ENCODE results near the gene SHISAL1.
"Not testable (repeated sequence)": the region's sequence is repeated elsewhere in the genome, so short reads cannot be mapped to it uniquely, and the experiment has no call there.

SHISAL1 gene

DNA sequence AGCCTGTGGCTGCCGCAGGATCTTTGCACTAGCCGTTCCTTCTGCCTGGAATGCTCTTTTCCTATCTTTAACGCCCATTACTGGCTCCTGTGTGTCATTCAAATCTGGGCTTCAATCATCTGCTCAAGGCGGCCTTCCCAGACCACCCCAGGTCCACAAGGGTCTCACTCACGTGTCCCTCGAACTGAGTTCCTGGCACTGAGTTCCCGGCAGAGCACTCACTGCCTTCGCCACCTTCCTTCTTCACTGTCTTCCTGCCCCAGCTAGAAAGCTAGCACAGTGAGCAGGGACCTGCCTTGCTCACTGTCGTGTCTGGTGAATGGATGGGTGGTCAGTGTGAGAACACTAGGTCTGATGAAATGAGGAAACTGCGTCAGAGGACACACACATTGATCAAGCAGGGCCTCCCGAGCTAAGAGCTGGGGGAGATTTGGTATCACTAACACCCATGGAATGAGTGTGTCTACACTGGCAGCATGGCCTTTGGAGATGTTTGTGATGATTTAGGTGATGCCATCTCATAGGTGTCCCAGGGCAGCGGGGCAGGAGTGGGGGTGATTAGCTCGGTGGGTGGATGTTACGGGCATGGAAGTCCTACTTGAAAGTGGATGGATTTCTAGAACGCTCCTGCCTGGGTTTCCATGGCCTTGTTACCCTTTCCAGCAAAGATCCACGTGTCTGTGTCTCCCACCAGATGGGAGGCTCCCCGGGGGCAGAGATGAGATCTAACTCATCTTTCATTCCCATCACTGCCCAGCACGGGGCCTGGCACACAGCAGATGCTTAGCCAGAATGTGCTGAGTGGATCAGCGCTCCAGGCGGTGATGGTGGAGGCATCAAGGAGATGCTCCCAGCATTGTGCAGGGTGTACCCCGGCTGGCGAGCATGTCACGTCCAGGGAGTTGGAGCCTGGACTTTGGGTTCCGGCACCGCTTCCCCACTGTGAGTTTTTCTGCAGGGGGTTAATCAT lies 64.5 kb downstream of the SHISAL1 start:
- no peak for DNase-seq (ENCODE audit: low read depth)
- H3K4me3 ChIP-seq (ENCODE audit: low read depth, low read length): no peak overlapping the region

DNA sequence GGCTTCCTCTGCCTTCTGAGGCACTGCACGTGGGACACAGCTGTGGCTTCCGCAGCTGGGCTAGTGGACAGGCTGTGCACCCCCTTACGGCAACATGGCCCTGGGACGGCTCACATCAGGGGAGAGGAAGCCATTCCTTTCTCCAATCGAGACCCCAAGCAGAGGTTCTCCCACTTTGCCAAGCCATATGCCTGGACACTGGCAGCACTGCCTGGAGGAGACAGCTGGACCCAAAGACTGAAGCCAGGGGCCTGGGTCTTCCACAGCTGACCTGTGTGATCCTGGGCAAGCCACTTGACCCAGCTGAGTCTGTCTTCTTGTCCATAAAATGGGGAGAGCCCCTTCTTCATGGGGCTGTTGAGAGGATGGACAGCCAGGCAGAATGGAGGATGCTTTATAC lies 65.4 kb downstream of the SHISAL1 start:
- no peak for DNase-seq (ENCODE audit: low read depth)
- no peak overlapping the region for H3K4me3 ChIP-seq (ENCODE audit: low read depth, low read length)

DNA sequence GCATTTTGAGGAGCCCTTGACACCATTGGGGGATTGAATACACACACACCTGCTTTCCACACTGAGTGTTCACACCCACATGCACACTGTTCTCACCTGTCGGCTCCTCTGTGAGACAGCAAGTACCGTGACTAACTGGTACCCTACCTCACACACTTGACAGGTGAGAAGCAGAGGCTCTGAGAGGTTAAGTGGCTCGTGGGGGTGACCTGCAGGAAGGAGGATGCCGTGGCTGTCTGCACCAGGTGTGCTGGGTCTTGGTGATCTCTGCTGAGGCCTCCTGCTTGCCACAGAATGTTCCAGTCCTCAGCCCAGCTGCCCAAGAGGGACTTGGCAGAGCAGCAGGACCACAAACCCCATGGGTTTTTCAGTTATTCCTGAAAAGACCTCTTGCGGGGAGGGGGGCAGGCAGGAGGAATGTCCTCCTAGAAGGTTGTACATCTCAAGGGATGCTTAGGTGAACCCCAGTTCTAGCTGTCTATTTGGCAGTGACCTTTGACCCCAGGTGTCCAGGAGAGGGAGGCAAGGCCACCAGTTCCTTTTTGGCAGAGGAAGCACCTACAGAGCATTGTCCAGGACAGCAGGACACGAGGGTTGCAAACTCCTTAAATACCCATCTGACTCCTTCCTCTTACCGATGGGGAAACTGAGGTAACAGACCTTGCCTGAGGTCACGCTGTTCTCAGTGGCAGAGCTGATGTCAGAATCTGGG lies 66.0 kb downstream of the SHISAL1 start:
- DNase-seq (ENCODE audit: low read depth): no peak
- H3K4me3 ChIP-seq (ENCODE audit: low read depth, low read length): no peak overlapping the region

DNA sequence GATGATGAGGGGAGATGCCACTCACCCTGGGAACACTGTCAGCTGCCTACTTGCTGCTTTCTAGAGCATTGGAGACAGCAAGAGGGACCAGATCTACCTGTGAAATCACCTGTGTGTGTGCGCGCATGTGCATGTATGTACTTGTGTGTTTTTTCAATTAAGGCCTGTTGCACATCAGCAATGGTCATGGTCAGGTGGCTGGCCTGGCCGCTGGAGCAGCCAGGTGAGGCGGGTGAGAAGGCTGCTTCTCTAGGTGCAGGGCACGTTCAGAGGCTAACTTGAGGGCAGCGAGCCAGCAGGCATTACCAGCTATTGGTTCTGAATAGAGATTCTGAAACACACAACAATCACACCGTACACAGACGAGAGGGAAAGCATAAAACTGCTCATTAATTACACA lies 66.9 kb downstream of the SHISAL1 start:
- no peak for DNase-seq (ENCODE audit: low read depth)
- no peak overlapping the region for H3K4me3 ChIP-seq (ENCODE audit: low read depth, low read length)

DNA sequence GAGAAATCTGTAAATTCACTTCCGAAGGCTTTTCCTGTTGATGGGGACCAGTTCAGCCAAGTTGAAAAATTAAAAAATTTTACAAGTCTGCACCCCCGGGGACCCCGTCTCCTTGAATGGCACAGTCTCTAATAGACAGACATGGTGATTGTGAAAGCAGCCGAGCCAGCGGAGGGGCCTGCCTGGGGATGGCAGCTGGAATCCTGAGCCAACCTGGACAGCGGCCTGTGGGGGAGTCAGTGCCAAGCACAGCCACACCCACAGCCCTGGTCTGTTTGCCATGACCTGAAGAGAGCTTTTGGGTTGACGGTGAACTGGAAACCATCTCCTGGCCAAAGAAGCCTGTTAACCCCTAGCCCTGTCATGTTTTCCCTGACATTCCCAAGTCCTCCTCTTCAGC lies 67.3 kb downstream of the SHISAL1 start:
- DNase-seq (ENCODE audit: low read depth): no peak
- H3K4me3 ChIP-seq (ENCODE audit: low read depth, low read length): no peak overlapping the region

DNA sequence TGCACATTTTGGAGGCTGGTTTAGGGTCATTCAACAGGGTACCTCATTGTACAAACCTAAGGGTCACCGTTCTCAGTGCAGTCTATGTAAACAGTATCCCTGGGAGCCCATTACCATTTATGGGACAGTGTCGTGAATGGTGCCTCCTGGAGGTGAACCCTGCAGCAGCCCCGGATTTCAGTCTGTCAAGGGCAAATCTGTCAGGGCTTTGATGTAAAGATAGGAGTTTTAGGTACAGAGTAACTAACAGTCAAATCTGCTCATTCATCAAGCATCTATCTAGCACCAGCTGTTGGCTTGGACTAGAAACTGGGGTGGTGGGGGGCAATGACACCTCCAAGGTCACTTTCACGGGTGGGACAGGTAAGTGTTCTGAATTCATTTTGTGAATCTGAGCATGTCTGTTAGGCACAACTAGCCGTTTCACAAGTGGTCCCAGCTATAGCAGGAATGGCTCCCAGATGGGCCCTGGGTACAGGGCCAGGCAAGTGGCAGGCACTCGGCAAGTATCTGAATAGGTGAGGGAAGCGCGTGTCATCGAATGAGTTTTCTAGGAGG lies 68.4 kb downstream of the SHISAL1 start:
- DNase-seq (ENCODE audit: low read depth): no peak
- H3K4me3 ChIP-seq (ENCODE audit: low read depth, low read length): no peak overlapping the region

DNA sequence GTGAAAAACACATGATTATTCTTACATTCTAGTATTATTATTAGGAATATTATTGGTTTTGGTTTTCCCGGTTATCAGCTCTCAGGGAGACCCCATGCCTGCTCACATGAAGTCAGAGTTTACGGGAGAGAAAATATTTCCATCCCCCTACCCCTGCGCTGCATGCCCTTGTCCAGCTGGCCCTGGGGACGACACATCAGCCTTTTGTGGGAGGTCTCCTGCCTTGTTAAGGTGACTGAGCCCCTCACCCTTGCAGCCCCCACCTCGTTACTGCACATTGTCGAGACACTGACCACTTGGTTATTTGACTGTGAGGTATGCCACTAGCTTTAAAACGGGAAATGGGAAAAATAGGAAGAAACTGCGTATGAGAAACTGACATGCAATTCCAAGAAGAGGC lies 69.0 kb downstream of the SHISAL1 start:
- DNase-seq (ENCODE audit: low read depth): no peak
- H3K4me3 ChIP-seq (ENCODE audit: low read depth, low read length): no peak overlapping the region

DNA sequence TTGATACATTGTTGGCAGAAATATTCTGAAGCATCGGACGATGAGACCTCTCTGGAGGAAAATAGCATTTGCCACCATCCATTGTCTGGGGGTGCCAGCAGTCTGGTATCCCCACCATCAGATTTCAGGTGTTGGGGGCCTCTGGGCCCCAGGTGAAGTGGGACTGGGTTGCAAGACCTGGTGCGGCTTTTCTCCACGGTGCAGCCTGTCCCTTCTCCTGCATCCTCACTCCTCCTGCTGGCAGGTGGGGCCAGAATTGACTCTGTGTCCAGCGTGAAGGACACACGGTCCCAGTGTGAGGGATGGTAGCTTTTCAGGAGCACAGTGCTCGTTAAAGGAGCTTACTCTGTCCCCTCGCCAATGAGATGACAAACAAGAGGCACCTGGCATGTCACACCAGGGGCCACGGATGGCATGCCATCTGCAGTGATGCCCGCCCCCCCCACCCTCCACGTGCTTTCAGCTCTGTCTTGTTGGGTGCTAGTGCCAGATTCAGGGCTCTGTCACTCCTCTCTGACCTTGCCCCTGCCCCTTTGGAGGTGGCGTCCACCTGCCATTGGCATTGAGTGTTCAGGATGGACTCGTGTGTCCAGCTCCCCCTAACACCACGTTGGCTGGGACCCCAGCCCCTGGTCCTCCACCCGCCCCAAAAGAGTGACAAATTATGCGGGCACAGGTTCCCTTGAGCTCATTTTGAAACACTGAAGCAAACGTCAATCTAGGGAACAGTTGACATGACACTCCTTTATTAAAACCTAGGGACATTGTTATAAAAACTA lies 69.6 kb downstream of the SHISAL1 start:
- DNase-seq (ENCODE audit: low read depth): no peak
- H3K4me3 ChIP-seq (ENCODE audit: low read depth, low read length): no peak overlapping the region

DNA sequence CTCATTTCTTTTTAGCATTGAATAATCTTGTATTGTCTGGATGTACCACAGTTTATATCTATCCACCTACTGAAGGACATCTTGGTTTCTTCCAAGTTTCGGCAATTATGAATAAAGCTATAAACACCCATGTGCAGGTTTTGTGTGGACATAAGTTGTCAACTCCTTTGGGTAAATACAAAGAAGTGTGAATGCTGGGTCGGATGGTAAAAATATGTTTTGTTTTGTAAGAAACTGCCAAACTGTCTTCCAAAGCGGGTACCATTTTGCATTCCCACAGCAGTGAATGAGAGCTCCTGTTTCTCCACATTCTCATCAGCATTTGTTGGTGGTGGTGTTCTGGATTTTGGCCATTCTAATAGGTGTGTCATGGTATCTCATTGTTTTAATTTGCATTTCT lies 71.6 kb downstream of the SHISAL1 start:
- not testable (repeated sequence) for H3K4me3 ChIP-seq (ENCODE audit: low read depth, low read length); DNase-seq (ENCODE audit: low read depth)

DNA sequence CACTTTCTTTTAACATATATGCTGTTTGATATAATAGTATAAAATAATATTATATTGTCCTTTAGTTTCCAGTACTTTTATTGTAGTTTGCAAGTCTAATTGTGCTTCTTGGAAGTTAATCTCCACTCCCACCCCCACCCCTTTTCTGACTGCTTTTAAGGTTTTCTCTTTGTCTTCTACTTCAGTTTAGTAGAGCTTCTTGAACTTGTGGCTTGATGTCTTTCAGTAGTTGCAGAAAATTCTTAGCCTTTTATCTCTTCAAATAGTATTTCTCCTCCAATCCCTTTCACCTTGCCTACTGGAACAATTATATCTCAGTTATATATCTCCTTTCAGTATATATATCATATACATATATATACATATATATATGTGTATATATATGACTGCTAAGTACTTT lies 75.5 kb downstream of the SHISAL1 start:
- no peak overlapping the region for H3K4me3 ChIP-seq (ENCODE audit: low read depth, low read length)
- DNase-seq (ENCODE audit: low read depth): no peak

DNA sequence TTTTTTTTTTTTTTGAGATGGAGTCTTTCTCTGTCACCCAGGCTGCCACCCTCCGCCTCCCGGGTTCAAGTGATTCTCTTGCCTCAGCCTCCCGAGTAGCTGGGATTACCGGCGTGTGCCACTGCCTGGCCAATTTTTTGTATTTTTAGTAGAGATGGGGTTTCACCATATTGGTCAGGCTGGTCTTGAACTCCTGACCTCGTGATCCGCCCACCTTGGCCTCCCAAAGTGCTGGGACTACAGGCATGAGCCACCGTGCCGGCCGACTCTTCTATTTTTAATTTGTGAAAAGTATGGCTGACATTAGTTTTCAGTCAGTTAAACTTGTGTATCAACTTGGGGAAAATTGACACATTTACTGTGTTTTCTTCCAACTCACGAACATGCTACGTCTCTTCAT lies 78.4 kb downstream of the SHISAL1 start:
- not testable (repeated sequence) for DNase-seq (ENCODE audit: low read depth); H3K4me3 ChIP-seq (ENCODE audit: low read depth, low read length)

DNA sequence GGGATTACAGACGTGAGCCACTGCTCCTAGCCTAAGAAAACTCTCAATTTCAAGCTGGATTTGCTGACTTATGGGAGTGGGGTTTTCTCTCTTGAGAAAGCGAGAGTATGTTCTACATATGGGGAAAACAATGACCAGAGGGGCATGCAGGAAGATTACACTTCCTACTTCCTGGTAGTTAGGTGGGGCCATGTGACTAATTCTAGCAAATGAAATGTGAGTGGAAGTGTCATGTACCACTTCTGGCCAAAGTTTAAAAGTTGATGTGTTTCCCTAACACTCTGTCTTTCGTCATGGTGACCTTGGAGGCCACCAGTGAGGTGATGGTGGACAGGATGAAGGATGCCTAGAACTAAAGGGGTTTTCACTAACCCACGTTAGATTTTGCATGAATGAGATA lies 81.5 kb downstream of the SHISAL1 start:
- H3K4me3 ChIP-seq (ENCODE audit: low read depth, low read length): no peak overlapping the region
- no peak for DNase-seq (ENCODE audit: low read depth)

DNA sequence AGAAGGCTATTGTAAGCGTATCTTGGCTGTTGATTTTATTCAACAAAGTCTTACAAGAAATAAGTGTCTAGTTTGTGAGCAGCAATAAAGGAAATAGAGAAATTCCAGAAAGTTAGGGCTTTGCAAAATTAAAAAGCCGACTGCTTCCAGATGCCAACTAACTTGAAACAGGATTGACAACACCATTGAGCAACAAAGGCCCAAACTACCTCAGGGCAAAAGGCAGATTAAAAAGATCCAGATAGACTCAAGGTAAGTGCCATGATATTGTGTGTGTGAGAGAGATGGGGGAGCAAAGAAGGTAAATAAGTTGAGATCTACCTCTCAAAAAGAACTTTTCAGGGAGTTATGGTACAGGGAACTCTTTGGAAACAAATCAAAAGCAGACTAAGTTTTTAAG lies 82.9 kb downstream of the SHISAL1 start:
- no peak for DNase-seq (ENCODE audit: low read depth)
- no peak overlapping the region for H3K4me3 ChIP-seq (ENCODE audit: low read depth, low read length)

DNA sequence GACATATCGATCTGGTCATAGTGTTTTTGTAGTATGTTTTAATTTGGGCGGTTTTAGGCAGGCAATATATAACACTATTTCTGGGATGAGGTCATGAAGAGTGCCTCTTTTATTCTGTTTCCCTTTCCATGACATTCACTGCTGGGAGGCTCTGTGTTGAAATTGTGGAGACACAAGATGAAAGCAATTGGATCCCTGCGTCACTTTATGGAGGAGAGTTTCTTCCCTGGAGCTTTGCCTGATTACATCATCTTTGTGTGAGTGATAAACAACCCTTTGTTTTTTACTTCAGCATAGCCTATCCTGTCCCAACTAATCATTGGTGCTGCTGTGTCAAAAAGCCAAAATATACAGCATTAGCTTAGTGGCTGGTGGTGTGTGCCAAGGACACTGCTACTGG lies 83.4 kb downstream of the SHISAL1 start:
- DNase-seq (ENCODE audit: low read depth): no peak
- no peak overlapping the region for H3K4me3 ChIP-seq (ENCODE audit: low read depth, low read length)

DNA sequence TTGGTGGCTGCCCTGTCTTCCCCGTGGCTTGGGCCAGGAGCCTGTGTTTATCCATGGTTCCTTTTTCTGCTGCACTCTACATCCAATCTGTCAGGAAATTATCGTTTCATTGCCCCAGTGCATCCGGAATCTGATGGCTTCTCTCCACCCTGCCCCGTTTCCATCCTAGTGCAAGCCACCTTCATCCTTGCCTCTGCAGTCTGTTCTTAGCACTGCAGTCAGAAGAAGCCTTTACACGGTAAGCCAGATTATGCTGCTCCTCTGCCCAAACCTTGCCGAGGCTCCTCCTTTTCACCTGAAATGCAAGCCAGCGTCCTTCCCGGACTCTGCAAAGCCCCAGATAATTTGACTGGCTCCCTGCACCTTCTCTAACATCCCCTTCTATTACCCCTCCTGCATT lies 86.9 kb downstream of the SHISAL1 start:
- DNase-seq (ENCODE audit: low read depth): no peak

DNA sequence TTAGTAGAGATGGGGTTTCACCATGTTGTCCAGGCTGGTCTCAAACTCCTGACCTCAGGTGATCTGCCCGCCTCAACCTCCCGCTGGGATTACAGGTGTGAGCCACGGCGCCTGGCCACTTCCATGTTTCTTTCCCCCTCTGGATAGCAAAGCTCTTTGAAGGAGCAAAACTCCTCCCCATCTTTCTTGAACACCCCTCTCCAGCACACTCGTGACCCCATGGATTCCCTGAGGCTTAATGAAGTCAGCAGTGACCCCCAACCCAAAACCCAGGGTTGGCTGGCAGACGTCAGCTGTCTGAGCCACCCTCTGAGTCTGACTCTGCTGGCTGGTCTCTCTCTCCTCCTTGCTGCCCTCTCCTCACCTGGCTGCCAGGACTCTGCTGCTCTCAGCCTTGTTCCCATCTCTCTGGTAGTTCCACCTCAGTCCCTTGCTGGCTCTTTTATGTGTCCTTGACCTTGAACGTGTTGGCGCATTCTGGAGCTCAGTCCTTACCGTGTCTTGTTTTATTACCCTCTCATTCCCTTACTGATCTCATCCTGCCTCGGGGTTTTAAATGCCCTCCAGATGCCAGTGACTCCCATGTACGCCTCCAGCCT lies 87.6 kb downstream of the SHISAL1 start:
- H3K4me3 ChIP-seq (ENCODE audit: low read depth, low read length): no peak overlapping the region
- DNase-seq (ENCODE audit: low read depth): no peak

More for the DNA sequence above, 86.9 kb downstream of the SHISAL1 start:
- H3K4me3 ChIP-seq (ENCODE audit: low read depth, low read length): no peak overlapping the region

DNA sequence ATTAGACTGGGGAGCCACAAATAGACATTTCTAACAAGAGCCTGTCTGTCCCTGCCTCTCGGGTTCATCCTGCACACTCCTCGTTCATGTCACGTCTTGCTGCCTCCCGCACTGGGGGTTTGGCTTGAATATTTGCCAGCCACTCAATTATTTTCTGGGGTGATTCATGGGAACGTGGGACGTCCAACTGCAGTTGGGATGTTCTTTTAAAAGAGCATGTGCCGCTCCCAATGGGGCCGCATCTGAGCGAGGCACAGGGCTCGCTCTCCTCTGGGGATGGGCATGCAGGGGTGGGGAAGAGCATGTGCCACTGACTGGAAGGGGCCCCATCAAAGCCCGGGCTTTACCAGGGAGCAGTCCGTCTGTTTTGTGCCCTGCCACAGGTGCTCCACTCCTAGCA lies 88.6 kb downstream of the SHISAL1 start:
- no peak for DNase-seq (ENCODE audit: low read depth)
- H3K4me3 ChIP-seq (ENCODE audit: low read depth, low read length): no peak overlapping the region

DNA sequence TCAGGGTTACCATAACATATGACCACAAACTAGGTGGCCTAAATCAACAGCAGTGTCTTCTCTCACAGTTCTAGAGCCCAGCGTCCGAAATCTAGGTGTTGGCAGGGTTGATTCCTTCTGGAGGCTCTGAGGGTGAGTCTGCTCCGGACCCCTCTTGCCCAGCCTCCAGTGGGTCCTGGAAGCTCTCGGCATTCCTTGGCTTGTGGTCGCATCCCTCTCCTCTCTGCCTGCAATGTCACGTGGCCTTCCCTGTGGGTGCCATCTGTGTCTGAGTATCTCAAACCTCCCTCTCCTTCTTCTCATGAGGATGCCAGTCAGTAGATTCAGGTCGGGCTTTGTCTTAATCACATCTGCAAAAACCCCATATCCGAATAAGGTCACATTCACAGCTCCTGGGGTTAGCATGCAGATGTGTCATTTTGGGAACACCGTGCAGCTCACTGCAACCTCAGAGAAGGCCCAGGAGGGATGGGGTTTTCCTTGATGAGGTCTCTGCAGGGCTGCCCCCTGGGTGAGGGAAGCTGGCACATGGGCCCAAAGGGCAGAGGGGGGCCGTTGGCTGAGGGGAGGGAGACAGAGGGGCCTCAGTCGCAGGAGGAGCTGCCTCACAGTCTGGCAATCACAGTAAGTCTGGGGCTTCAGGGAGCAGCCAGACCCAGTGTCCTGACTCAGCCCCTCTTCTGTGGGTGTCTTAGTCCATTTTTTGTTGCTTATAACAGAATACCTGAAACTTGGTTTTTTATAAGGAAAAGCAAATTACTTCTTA lies 90.9 kb downstream of the SHISAL1 start:
- H3K4me3 ChIP-seq (ENCODE audit: low read depth, low read length): no peak overlapping the region
- no peak for DNase-seq (ENCODE audit: low read depth)

Measured in skeletal muscle cell (primary cell).